Measurements from ENCODE around the gene ATXN1.
"Not testable (repeated sequence)": the region's sequence is repeated elsewhere in the genome, so short reads cannot be mapped to it uniquely, and the experiment has no call there.

ATXN1 gene

DNA sequence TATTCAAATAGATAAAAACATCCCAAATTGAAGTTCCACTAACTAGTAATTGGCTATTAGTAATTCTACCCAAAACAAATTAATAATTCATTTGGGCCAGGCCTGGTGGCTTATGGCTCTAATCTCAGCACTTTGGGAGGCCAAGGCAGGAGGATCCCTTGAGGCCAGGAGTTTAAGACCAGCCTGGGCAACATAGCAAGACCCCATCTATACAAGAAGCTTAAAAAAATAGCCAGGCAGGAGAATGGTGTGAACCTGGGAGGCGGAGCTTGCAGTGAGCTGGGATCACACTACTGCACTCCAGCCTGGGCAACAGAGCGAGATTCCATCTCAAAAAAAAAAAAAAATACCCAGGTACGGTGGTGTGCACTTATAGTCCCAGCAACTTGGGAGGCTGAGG lies 379.3 kb downstream of the ATXN1 start:
- not testable (repeated sequence) for H3K9ac ChIP-seq (ENCODE audit: low read length); H3K36me3 ChIP-seq (ENCODE audit: insufficient read depth, low read length); H3K9me3 ChIP-seq (ENCODE audit: low read length); H3K27ac ChIP-seq (ENCODE audit: low read depth, low read length); H3K4me1 ChIP-seq (ENCODE audit: insufficient read depth, low read length); H3K27me3 ChIP-seq (ENCODE audit: control insufficient read depth in 1 of 2, insufficient read depth in 2 of 2, low read length in 2 of 2); H3K4me3 ChIP-seq (ENCODE audit: low read depth in 1 of 2, low read length in 2 of 2)

DNA sequence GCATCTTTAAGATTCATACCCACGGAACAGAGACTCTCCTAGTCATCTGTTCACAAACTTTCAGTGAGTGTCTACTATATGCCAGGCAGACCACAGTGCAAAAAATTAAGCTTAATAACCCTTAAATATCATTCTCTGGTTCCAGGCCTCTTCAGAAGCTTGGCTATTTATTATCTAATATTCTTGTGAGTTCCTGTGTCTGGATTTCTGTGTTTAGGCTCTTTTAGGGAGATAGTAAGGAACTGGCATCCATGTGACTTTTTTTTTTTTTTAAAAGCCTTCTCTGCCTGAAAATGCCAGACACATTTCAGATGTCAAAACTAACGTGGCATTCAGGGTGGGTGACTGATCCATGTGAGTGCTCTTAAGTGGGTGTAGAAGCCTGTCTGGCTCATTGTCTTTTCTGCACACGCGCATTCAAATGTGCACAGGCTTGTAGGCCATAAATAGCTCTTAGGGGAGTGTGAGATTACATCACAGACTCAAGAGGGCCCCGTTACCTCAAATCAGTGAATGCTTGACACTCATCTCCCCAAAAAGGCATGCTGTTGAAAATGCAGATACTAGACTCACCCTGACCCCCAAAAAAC lies 380.9 kb downstream of the ATXN1 start:
- Histone ChIP-seq H3K27ac (ENCODE audit: low read depth, low read length) (no peak overlapping the region), H3K9me3 (ENCODE audit: low read length) (no peaks in the 10 kb centered on the region), H3K36me3 (ENCODE audit: insufficient read depth, low read length) (no peaks in the 10 kb centered on the region), H3K27me3 (ENCODE audit: control insufficient read depth in 1 of 2, insufficient read depth in 2 of 2, low read length in 2 of 2) (no peaks in the 10 kb centered on the region), H3K4me3 (ENCODE audit: low read depth in 1 of 2, low read length in 2 of 2) (no peak overlapping the region), H3K4me1 (ENCODE audit: insufficient read depth, low read length) (no peaks in the 10 kb centered on the region), H3K9ac (ENCODE audit: low read length) (no peak overlapping the region)

DNA sequence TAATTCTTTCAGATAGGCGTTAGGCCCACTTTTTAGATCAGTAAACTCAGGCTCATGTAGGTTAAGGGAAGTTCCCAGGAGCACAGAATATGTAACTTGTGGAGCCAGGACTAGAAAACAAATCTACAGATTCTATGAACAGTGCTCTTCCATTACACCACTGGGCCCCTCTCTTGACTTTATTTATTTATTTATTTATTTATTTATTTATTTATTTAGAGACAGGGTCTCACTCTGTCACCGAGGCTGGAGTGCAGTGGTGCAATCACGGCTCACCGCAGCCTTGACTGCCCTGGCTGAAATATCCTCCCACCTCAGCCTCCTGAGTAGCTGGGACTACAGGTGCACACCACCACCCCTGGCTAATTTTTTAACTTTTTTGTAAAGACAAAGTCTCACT lies 382.9 kb downstream of the ATXN1 start:
- not testable (repeated sequence) for H3K4me1 ChIP-seq (ENCODE audit: insufficient read depth, low read length); H3K9ac ChIP-seq (ENCODE audit: low read length); H3K27me3 ChIP-seq (ENCODE audit: control insufficient read depth in 1 of 2, insufficient read depth in 2 of 2, low read length in 2 of 2); H3K9me3 ChIP-seq (ENCODE audit: low read length); H3K27ac ChIP-seq (ENCODE audit: low read depth, low read length); H3K36me3 ChIP-seq (ENCODE audit: insufficient read depth, low read length); H3K4me3 ChIP-seq (ENCODE audit: low read depth in 1 of 2, low read length in 2 of 2)

DNA sequence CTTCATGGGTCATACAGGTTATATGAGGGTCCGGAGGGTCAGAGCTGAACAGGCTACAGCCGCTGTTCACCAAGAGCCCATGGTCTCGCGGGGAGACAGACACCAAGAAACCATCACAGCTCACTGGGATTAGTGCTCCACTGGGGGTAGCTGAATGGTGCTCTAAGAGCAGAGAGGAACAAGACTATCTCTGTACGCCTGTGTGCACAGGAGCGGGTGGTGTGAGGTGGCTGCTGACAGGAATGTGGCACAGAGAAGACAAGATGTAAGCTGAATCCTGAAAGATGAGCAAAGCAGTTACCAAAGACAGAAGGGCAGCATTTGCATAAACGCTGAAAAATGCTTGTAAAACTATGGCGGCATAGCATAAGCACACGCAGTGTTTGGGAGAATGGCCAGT lies 383.8 kb downstream of the ATXN1 start:
- no peaks in the 10 kb centered on the region for H3K27me3 ChIP-seq (ENCODE audit: control insufficient read depth in 1 of 2, insufficient read depth in 2 of 2, low read length in 2 of 2)
- no peak overlapping the region for H3K27ac ChIP-seq (ENCODE audit: low read depth, low read length)
- H3K36me3 ChIP-seq (ENCODE audit: insufficient read depth, low read length): no peaks in the 10 kb centered on the region

DNA sequence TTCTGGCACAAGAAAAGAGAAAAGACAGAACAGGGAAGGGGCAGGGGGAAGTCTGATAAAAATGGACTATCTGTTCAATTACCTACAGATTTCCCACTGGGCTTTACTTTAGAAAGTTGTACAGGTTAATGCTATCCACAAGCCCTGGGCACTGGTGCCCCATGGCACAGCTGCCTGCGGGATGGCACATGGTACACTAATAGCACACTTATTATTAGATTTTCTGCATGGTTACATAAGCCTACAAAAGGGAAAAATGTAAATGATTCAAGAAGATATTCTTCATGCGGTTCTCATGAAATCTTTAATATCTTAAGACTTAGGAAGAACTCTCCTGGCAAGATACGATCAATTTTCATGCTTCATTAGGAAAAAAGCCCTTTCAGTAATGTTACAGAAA lies 385.4 kb downstream of the ATXN1 start:
- H3K27ac ChIP-seq (ENCODE audit: low read depth, low read length): no peak overlapping the region
- H3K4me1 ChIP-seq (ENCODE audit: insufficient read depth, low read length): peaks cover 4% of the 10 kb centered on the region
- no peaks in the 10 kb centered on the region for H3K27me3 ChIP-seq (ENCODE audit: control insufficient read depth in 1 of 2, insufficient read depth in 2 of 2, low read length in 2 of 2)
- no peak overlapping the region for H3K4me3 ChIP-seq (ENCODE audit: low read depth in 1 of 2, low read length in 2 of 2)
- no peaks in the 10 kb centered on the region for H3K36me3 ChIP-seq (ENCODE audit: insufficient read depth, low read length)
- no peak overlapping the region for H3K9ac ChIP-seq (ENCODE audit: low read length)
- no peaks in the 10 kb centered on the region for H3K9me3 ChIP-seq (ENCODE audit: low read length)

More for the DNA sequence above, 383.8 kb downstream of the ATXN1 start:
- Histone ChIP-seq H3K9me3 (ENCODE audit: low read length) (no peaks in the 10 kb centered on the region), H3K9ac (ENCODE audit: low read length) (no peak overlapping the region), H3K4me1 (ENCODE audit: insufficient read depth, low read length) (no peaks in the 10 kb centered on the region), H3K4me3 (ENCODE audit: low read depth in 1 of 2, low read length in 2 of 2) (no peak overlapping the region)

DNA sequence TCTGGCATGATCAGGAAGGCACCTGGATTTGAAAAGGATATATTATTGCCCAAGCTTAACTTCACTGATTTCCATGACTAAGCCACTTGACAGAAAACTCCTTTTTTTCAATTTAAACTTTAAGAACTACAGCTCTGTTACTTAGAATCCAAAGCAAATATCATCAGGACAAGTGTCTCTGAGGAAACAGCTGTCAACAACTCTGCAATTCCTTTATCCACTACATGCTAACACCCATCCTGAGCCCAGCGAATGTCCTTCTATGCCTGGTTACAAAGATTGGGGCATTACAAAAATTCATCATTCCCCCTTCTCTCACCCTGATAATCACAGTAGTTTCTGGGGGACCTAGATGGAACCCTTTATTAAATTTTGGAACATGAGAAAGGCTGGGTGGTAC lies 386.1 kb downstream of the ATXN1 start:
- Histone ChIP-seq H3K36me3 (ENCODE audit: insufficient read depth, low read length) (no peaks in the 10 kb centered on the region), H3K4me1 (ENCODE audit: insufficient read depth, low read length) (peaks cover 4% of the 10 kb centered on the region), H3K9me3 (ENCODE audit: low read length) (no peaks in the 10 kb centered on the region), H3K27me3 (ENCODE audit: control insufficient read depth in 1 of 2, insufficient read depth in 2 of 2, low read length in 2 of 2) (no peaks in the 10 kb centered on the region), H3K27ac (ENCODE audit: low read depth, low read length) (no peak overlapping the region), H3K4me3 (ENCODE audit: low read depth in 1 of 2, low read length in 2 of 2) (no peak overlapping the region), H3K9ac (ENCODE audit: low read length) (no peak overlapping the region)

DNA sequence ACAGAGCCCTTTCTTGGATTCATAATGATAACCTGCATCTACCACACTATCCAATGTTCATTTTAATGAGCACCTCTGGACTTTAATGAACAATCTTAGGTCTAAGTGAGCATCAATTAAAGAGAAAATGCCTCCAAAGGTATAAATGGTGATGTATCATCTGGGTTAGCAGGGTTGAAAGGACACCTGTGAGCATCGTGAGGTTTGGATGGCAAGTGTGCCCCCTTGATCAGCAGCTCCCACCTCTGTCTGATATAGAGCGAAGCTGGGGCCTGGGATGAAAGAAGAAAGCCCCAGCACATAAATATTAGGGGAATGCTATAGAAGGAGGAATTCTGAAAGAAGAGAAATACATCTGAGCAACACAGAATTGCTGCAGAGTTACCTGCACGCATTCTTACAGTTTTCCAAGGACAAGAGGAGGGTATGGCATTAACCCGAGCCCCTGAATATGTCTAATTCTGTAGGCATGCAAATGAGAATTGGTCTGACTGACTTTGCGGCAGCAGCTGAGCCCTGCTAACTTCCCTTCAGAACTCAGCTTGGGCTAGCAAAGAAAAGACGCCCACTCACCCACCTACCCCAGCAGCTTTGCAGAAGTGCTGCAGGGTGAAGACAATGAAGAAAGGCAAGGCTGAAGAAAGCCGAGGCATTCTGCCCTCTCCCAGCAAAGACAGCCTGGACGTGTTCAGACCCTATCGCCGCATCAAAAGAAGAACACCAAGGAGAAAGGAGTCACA lies 386.6 kb downstream of the ATXN1 start:
- Histone ChIP-seq H3K9me3 (ENCODE audit: low read length) (no peaks in the 10 kb centered on the region), H3K27ac (ENCODE audit: low read depth, low read length) (no peak overlapping the region), H3K4me1 (ENCODE audit: insufficient read depth, low read length) (peaks cover 4% of the 10 kb centered on the region), H3K4me3 (ENCODE audit: low read depth in 1 of 2, low read length in 2 of 2) (no peak overlapping the region), H3K9ac (ENCODE audit: low read length) (no peak overlapping the region), H3K36me3 (ENCODE audit: insufficient read depth, low read length) (no peaks in the 10 kb centered on the region), H3K27me3 (ENCODE audit: control insufficient read depth in 1 of 2, insufficient read depth in 2 of 2, low read length in 2 of 2) (no peaks in the 10 kb centered on the region)

DNA sequence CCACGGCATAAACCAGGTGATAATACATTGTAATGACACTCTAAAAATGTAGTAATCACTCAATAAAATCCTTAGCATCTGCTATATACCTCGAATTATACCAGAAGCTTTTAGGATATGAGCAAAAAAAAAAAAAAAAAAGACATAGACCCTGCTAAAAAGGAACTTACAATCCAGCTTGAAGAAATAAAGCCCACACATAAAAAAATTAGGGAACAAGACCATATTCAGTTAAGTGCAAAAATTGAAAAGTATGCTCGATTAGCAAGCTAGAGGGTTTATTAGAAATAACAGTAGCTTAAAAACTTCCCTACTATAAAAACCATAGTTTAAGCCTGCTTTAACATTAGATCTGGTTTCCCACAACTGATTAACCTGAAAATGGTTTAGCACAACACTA lies 387.2 kb downstream of the ATXN1 start:
- H3K36me3 ChIP-seq (ENCODE audit: insufficient read depth, low read length): no peaks in the 10 kb centered on the region
- H3K4me3 ChIP-seq (ENCODE audit: low read depth in 1 of 2, low read length in 2 of 2): no peak overlapping the region
- H3K27ac ChIP-seq (ENCODE audit: low read depth, low read length): no peak overlapping the region
- H3K27me3 ChIP-seq (ENCODE audit: control insufficient read depth in 1 of 2, insufficient read depth in 2 of 2, low read length in 2 of 2): no peaks in the 10 kb centered on the region
- no peaks in the 10 kb centered on the region for H3K9me3 ChIP-seq (ENCODE audit: low read length)
- H3K4me1 ChIP-seq (ENCODE audit: insufficient read depth, low read length): peaks cover 4% of the 10 kb centered on the region
- H3K9ac ChIP-seq (ENCODE audit: low read length): no peak overlapping the region

DNA sequence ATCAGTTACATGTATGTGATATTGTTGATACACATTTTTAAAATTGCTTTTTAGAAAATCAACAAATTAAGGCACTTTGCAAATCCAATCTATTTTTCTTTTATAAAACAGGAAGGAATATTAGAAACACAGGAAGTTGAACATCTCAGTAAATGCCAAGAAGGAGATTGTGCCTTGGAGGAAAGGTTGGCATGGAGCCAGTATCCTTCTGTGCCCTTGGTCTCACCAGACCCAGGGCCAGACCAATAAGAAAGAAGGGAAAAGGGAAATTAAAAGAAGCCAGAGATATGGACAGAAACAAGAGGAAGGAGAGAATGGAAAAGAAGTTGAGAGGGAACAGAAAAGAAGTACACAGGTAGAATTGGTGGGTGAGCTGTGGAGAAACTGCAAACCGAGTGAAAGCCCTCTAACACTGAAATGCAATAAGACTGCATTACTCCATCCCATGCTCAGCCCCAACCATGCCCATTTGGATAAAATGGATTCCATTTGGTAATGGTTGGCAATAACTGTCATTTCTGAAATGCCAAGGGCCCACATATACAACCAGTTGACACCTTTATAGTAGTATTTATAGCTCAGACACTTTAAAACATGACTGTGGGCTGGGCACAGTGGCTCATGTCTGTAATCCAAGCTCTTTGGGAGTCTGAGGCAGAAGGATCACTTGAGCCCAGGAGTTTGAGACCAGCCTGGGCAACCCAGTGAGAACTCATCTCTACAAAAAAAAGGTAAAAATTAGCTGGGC lies 389.1 kb downstream of the ATXN1 start:
- no peak overlapping the region for H3K4me3 ChIP-seq (ENCODE audit: low read depth in 1 of 2, low read length in 2 of 2)
- H3K9ac ChIP-seq (ENCODE audit: low read length): no peak overlapping the region
- H3K9me3 ChIP-seq (ENCODE audit: low read length): no peaks in the 10 kb centered on the region
- no peaks in the 10 kb centered on the region for H3K36me3 ChIP-seq (ENCODE audit: insufficient read depth, low read length)
- H3K27me3 ChIP-seq (ENCODE audit: control insufficient read depth in 1 of 2, insufficient read depth in 2 of 2, low read length in 2 of 2): no peaks in the 10 kb centered on the region
- H3K27ac ChIP-seq (ENCODE audit: low read depth, low read length): no peak overlapping the region
- peaks cover 9% of the 10 kb centered on the region for H3K4me1 ChIP-seq (ENCODE audit: insufficient read depth, low read length)

DNA sequence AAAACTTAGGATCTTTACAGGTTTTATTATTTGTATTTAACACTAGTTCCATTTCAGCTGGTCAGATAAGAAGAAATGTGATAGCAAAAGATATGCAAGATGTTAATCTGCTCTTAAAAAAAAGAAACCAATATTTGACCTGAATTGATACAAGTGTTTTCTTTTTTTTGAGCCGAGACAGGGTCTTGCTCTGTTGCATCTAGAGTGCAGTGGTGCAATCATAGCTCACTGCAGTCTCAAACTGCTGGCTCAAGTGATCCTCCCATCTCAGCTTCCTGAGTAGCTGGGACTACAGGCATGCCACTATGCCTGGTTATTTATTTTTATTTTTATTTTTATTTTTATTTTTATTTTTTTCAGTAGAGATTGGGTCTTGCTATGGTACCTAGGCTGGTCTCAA lies 389.9 kb downstream of the ATXN1 start:
- peaks cover 15% of the 10 kb centered on the region for H3K4me1 ChIP-seq (ENCODE audit: insufficient read depth, low read length)
- no peaks in the 10 kb centered on the region for H3K9me3 ChIP-seq (ENCODE audit: low read length)
- no peaks in the 10 kb centered on the region for H3K36me3 ChIP-seq (ENCODE audit: insufficient read depth, low read length)
- no peak overlapping the region for H3K9ac ChIP-seq (ENCODE audit: low read length)
- H3K27me3 ChIP-seq (ENCODE audit: control insufficient read depth in 1 of 2, insufficient read depth in 2 of 2, low read length in 2 of 2): no peaks in the 10 kb centered on the region
- H3K4me3 ChIP-seq (ENCODE audit: low read depth in 1 of 2, low read length in 2 of 2): no peak overlapping the region
- no peak overlapping the region for H3K27ac ChIP-seq (ENCODE audit: low read depth, low read length)

DNA sequence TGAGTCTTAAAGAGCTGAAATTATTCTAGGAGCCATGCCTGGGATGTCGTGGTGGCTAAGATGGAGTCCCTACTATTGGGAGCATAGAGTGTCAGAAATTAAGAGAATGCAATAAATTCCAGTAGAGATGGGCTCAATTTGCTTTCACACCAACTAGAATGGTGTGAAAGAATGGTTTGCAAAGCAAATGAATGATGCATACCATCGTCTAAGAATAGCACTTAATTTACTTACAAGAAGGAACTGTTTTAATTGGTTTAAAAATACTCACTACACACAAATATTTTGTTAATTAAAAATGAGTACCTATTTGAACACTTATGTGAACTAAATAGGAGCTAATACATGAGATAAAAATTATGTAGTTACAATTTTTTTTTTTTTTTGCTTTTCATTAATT lies 390.3 kb downstream of the ATXN1 start:
- no peaks in the 10 kb centered on the region for H3K9me3 ChIP-seq (ENCODE audit: low read length)
- peaks cover 15% of the 10 kb centered on the region for H3K4me1 ChIP-seq (ENCODE audit: insufficient read depth, low read length)
- no peaks in the 10 kb centered on the region for H3K27me3 ChIP-seq (ENCODE audit: control insufficient read depth in 1 of 2, insufficient read depth in 2 of 2, low read length in 2 of 2)
- no peak overlapping the region for H3K27ac ChIP-seq (ENCODE audit: low read depth, low read length)
- H3K36me3 ChIP-seq (ENCODE audit: insufficient read depth, low read length): no peaks in the 10 kb centered on the region
- no peak overlapping the region for H3K4me3 ChIP-seq (ENCODE audit: low read depth in 1 of 2, low read length in 2 of 2)
- H3K9ac ChIP-seq (ENCODE audit: low read length): no peak overlapping the region
